ENCODE results near the gene MUC2.

Gene MUC2

GRCh38 chr11:1086171-1087102, 11.8 kb downstream of the MUC2 start:
- Histone ChIP-seq H4K20me1 (no peaks in the 10 kb centered on the region), H3K27me3 (no peaks in the 10 kb centered on the region)
- no peak for TF ChIP-seq Cebpa-rat (IDR thresholded peaks at IDR 0.05)

DNA sequence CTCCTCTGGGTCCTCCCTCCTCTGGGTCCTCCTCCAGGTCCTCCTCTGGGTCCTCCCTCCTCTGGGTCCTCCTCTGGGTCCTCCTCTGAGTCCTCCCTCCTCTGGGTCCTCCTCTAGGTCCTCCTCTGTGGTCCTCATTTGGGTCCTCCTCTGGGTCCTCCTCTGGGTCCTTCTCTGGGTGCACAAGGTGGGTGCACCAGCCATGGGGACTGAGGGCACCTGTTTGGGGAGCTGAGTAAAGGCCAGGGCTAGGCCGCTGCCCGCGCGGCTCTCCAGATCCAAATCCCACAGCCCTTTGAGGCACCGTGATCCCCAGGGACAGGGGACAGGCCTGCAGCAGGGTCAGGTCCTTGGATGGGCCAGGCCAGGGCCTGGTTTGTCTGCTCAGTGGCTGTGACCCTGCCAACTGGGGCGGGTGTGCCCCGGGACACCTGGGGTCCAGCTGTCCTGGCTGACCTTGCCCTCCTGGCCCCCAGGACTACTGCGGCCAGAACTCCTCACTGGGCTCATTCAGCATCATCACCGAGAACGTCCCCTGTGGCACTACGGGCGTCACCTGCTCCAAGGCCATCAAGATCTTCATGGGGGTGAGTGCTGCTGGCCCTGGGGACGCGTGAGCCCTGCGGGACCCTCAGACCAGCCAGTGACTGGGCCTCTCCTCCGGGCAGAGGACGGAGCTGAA, 12.7 kb downstream of the MUC2 start:
- no peaks in the 10 kb centered on the region for H3K4me1 ChIP-seq

More at GRCh38 chr11:1086171-1087102, 11.8 kb downstream of the MUC2 start:
- Histone ChIP-seq H3K4me3 (no peak overlapping the region), H3K27ac (no peak overlapping the region), H3K4me2 (no peak overlapping the region), H3K4me1 (no peaks in the 10 kb centered on the region), H3K9ac (no peak overlapping the region), H3K9me3 (no peaks in the 10 kb centered on the region), H3K36me3 (no peaks in the 10 kb centered on the region)

GRCh38 chr11:1087961-1088926, 13.6 kb downstream of the MUC2 start:
- TF ChIP-seq Cebpa-rat (IDR thresholded peaks at IDR 0.05): no peak
- Histone ChIP-seq H3K27ac (no peak overlapping the region), H4K20me1 (no peaks in the 10 kb centered on the region), H3K4me1 (no peaks in the 10 kb centered on the region), H3K27me3 (no peaks in the 10 kb centered on the region), H3K9ac (no peak overlapping the region), H3K4me2 (no peak overlapping the region), H3K4me3 (no peak overlapping the region), H3K36me3 (no peaks in the 10 kb centered on the region), H3K9me3 (no peaks in the 10 kb centered on the region)

More for the DNA sequence above, 12.7 kb downstream of the MUC2 start:
- H3K9me3 ChIP-seq: no peaks in the 10 kb centered on the region
- no peaks in the 10 kb centered on the region for H3K36me3 ChIP-seq
- no peak overlapping the region for H3K4me3 ChIP-seq
- no peak for TF ChIP-seq Cebpa-rat (IDR thresholded peaks at IDR 0.05)
- no peak overlapping the region for H3K4me2 ChIP-seq
- no peaks in the 10 kb centered on the region for H3K27me3 ChIP-seq
- H3K27ac ChIP-seq: no peak overlapping the region
- H4K20me1 ChIP-seq: no peaks in the 10 kb centered on the region
- H3K9ac ChIP-seq: no peak overlapping the region

GRCh38 chr11:1088927-1089737, 14.5 kb downstream of the MUC2 start:
- no peak for TF ChIP-seq Cebpa-rat (IDR thresholded peaks at IDR 0.05)
- H3K27me3 ChIP-seq: no peaks in the 10 kb centered on the region
- no peak overlapping the region for H3K9ac ChIP-seq
- H4K20me1 ChIP-seq: no peaks in the 10 kb centered on the region
- H3K4me3 ChIP-seq: no peak overlapping the region
- no peaks in the 10 kb centered on the region for H3K36me3 ChIP-seq
- no peaks in the 10 kb centered on the region for H3K9me3 ChIP-seq
- no peaks in the 10 kb centered on the region for H3K4me1 ChIP-seq
- no peak overlapping the region for H3K27ac ChIP-seq
- no peak overlapping the region for H3K4me2 ChIP-seq

GRCh38 chr11:1089738-1090599, 15.3 kb downstream of the MUC2 start:
- H3K4me1 ChIP-seq: no peaks in the 10 kb centered on the region
- H3K4me3 ChIP-seq: no peak overlapping the region
- no peaks in the 10 kb centered on the region for H3K27me3 ChIP-seq
- H3K9ac ChIP-seq: no peak overlapping the region
- H3K4me2 ChIP-seq: no peak overlapping the region
- H3K36me3 ChIP-seq: no peaks in the 10 kb centered on the region
- H4K20me1 ChIP-seq: no peaks in the 10 kb centered on the region
- no peak overlapping the region for H3K27ac ChIP-seq
- no peaks in the 10 kb centered on the region for H3K9me3 ChIP-seq
- no peak for TF ChIP-seq Cebpa-rat (IDR thresholded peaks at IDR 0.05)

DNA sequence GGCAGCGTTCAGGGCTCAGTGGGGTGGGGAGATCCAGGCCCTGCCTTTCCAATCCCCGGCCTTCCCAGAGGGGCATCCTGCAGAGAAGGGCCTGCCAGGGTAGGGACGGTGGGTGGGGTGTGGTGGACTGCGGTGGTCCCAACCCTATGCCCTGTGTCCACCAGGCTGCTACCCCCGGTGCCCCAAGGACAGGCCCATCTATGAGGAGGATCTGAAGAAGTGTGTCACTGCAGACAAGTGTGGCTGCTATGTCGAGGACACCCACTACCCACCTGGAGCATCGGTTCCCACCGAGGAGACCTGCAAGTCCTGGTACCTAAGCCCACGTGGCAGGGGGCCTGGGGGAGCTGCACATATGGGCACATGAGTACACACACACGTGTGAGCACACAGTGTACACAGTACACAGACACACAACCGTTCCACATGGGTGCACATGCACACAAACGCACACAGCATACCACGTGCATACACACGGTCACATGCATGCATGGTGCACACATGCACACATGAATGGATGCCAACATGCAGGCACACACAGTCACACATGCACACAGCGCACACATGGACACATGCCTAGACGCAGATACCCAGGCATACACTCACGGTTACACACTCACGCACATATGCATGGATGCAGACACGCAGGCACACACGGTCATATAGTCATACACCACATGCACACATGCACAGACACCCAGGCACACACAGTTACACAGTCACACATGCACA, 16.1 kb downstream of the MUC2 start:
- Histone ChIP-seq H3K4me1 (no peaks in the 10 kb centered on the region), H3K36me3 (no peaks in the 10 kb centered on the region), H3K4me2 (no peak overlapping the region), H3K9ac (no peak overlapping the region), H3K27me3 (no peaks in the 10 kb centered on the region), H3K27ac (no peak overlapping the region), H4K20me1 (no peaks in the 10 kb centered on the region), H3K4me3 (no peak overlapping the region), H3K9me3 (peaks cover 2% of the 10 kb centered on the region; the same call in 1 of the 2 replicates)
- no peak for TF ChIP-seq Cebpa-rat (IDR thresholded peaks at IDR 0.05)

DNA sequence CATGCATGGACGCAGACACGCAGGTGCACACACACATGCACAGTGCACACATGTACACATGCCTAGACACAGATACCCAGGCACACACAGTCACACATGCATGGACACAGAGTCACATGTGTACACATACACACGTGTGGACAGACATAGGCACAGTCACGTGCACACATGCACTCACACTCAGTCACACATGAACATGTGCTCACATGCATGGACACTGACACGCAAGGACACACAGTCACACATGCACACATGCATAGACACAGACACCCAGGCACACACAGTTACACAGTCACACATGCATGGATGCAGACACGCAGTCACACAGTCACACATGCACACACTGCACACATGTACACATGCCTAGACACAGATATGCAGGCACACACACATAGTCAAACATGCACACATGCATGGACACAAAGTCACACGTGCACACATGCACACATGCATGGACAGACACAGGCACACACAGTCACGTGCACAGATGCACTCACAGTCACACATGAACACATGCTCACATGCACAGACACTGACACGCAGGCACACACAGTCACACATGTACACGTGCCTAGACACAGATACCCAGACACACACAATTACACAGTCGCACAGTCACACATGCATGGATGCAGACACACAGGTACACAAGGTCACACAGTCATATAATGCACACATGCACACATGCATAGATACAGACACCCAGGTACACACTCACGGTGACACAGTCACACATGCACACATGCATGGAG, 16.8 kb downstream of the MUC2 start:
- no peaks in the 10 kb centered on the region for H3K36me3 ChIP-seq
- no peak overlapping the region for H3K27ac ChIP-seq
- no peak overlapping the region for H3K9ac ChIP-seq
- no peaks in the 10 kb centered on the region for H3K4me1 ChIP-seq
- no peaks in the 10 kb centered on the region for H4K20me1 ChIP-seq
- no peak for TF ChIP-seq Cebpa-rat (IDR thresholded peaks at IDR 0.05)
- H3K4me3 ChIP-seq: no peak overlapping the region
- peaks cover 9% of the 10 kb centered on the region for H3K9me3 ChIP-seq
- no peaks in the 10 kb centered on the region for H3K27me3 ChIP-seq
- no peak overlapping the region for H3K4me2 ChIP-seq
